Measurements from ENCODE around the gene MYO7A. TPM values are rescaled to one million over a fixed set of nuclear protein-coding genes. Genes with fewer than 3 reads are reported as not detected.

MYO7A gene
- total RNA-seq, 1 donor from 2014 or later = 5.8 TPM

GRCh38 chr11:77146261-77147035, 18.4 kb downstream of the MYO7A start:
- no peak for DNase-seq (ENCODE audit: low spot score)

GRCh38 chr11:77147036-77147315, 18.9 kb downstream of the MYO7A start:
- no peak for DNase-seq (ENCODE audit: low spot score)

- no peak for DNase-seq (ENCODE audit: low spot score)
Observed at GRCh38 chr11:77147668-77148321, 19.7 kb downstream of the MYO7A start.

GRCh38 chr11:77148963-77149715, 21.1 kb downstream of the MYO7A start:
- DNase-seq (ENCODE audit: low spot score) = no peak

- DNase-seq (ENCODE audit: low spot score) = no peak
Observed at GRCh38 chr11:77149716-77150392, 21.8 kb downstream of the MYO7A start.

- DNase-seq (ENCODE audit: low spot score) = no peak
Observed at GRCh38 chr11:77150836-77151235, 22.8 kb downstream of the MYO7A start.

GRCh38 chr11:77151804-77152509, 23.9 kb downstream of the MYO7A start:
- no peak for DNase-seq (ENCODE audit: low spot score)

GRCh38 chr11:77152846-77153245, 24.8 kb downstream of the MYO7A start:
- no peak for DNase-seq (ENCODE audit: low spot score)

- DNase-seq (ENCODE audit: low spot score) = no peak
Observed at GRCh38 chr11:77153276-77154185, 25.5 kb downstream of the MYO7A start.

- no peak for DNase-seq (ENCODE audit: low spot score)
Observed at GRCh38 chr11:77154381-77155081, 26.5 kb downstream of the MYO7A start.

GRCh38 chr11:77155082-77155475, 27.0 kb downstream of the MYO7A start:
- no peak for DNase-seq (ENCODE audit: low spot score)

GRCh38 chr11:77155556-77156130, 27.6 kb downstream of the MYO7A start:
- DNase-seq (ENCODE audit: low spot score) = no peak

GRCh38 chr11:77156396-77157195, 28.6 kb downstream of the MYO7A start:
- no peak for DNase-seq (ENCODE audit: low spot score)

- DNase-seq (ENCODE audit: low spot score) = no peak
Observed at GRCh38 chr11:77158041-77158695, 30.1 kb downstream of the MYO7A start.

GRCh38 chr11:77159219-77159936, 31.3 kb downstream of the MYO7A start:
- no peak for DNase-seq (ENCODE audit: low spot score)

GRCh38 chr11:77159937-77160495, 32.0 kb downstream of the MYO7A start:
- DNase-seq (ENCODE audit: low spot score) = no peak

- no peak for DNase-seq (ENCODE audit: low spot score)
Observed at GRCh38 chr11:77163271-77163670, 35.2 kb downstream of the MYO7A start.

Data from ureter (tissue), 1 donor.